BJ (cell line): ENCODE data around the gene SLC45A1. TPM values are rescaled to one million over a fixed set of nuclear protein-coding genes. Genes with fewer than 3 reads are reported as not detected.

Source experiments
- CTCF ChIA-PET: fragments of 350-600 bp; formaldehyde crosslinking; extraction: SDS; loops from one replicate; lab custom pipeline; 2021; ENCODE audit warnings: antibody characterized with exemption, inconsistent platforms; lab: Yijun Ruan, JAX
- POLR2A ChIA-PET: fragments of 300-600 bp; sonication (Branson Sonifier 250); formaldehyde crosslinking; extraction: SDS; loops from one replicate; lab custom pipeline; 2021; ENCODE audit warnings: antibody characterized with exemption; lab: Charles Lee
- DNase-seq: peaks from one replicate; pipeline ENCODE4 v3.0.0-alpha.2; 2011; ENCODE audit warnings: low read depth
- H3K27me3 ChIP-seq: 2 replicates; pipeline ENCODE4 v1.6.0; 2011; ENCODE audit warnings: low read length; ENCODE audit not compliant: control insufficient read depth, insufficient read depth
- H3K36me3 ChIP-seq: 2 replicates; pipeline ENCODE4 v1.5.1; 2011; ENCODE audit warnings: low read length; ENCODE audit not compliant: control insufficient read depth, insufficient read depth
- H3K4me3 ChIP-seq: 2 replicates; pipeline ENCODE4 v1.5.1; 2011; ENCODE audit warnings: low read depth, mild to moderate bottlenecking, control low read depth, low read length
- CTCF ChIP-seq: IDR thresholded peaks from 2 replicates; pipeline ENCODE4 v1.5.1; 2011; ENCODE audit warnings: low read depth, mild to moderate bottlenecking, control low read depth, inconsistent platforms, low read length, moderate library complexity; ENCODE audit not compliant: insufficient read depth
- polyA plus RNA-seq: library from polyadenylated mRNA; depleted of rRNA; stranded (reverse); fragments of >200 nt; gene quantifications from 2 replicates; pipeline ENCODE4 v1.2.3, GENCODE V29; 2011

Gene SLC45A1
- polyA plus RNA-seq, 1 experiment, result 1.4 TPM

DNA sequence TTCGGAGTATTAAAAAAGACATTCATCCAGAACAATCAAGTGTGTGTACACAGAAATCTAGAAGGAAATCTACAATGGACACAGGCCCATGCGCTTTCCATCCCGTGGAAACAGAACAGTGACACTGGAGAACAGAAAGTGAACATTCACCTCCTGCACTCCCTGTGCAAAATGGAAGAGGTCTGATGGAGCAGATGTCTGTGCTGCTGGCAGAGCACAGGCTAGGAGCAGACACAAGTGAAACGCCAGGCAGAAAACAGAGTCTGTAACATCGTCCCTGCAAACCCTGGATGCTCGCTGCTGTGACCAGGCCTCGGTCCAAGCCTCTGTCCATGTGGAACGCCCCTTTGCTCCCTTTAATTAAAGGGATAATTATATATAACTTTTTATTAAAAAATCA is 36.1 kb downstream of the SLC45A1 start:
- ChIA-PET POLR2A (no interaction called here), CTCF (no interaction called here)

GRCh38 chr1:8355439-8356255 is 37.7 kb downstream of the SLC45A1 start:
- DNase-seq, result no peak
- ChIA-PET POLR2A (no interaction called here), CTCF (no interaction called here)
- H3K36me3 ChIP-seq, result peaks cover 48% of the 10 kb centered on the region
- TF ChIP-seq CTCF, result no peak
- no peak overlapping the region for H3K4me3 ChIP-seq
- no peaks in the 10 kb centered on the region for H3K27me3 ChIP-seq

More for the DNA sequence above, 36.1 kb downstream of the SLC45A1 start:
- peaks cover 44% of the 10 kb centered on the region for H3K36me3 ChIP-seq
- no peak overlapping the region for H3K4me3 ChIP-seq
- no peak for TF ChIP-seq CTCF
- DNase-seq, result no peak
- no peaks in the 10 kb centered on the region for H3K27me3 ChIP-seq

DNA sequence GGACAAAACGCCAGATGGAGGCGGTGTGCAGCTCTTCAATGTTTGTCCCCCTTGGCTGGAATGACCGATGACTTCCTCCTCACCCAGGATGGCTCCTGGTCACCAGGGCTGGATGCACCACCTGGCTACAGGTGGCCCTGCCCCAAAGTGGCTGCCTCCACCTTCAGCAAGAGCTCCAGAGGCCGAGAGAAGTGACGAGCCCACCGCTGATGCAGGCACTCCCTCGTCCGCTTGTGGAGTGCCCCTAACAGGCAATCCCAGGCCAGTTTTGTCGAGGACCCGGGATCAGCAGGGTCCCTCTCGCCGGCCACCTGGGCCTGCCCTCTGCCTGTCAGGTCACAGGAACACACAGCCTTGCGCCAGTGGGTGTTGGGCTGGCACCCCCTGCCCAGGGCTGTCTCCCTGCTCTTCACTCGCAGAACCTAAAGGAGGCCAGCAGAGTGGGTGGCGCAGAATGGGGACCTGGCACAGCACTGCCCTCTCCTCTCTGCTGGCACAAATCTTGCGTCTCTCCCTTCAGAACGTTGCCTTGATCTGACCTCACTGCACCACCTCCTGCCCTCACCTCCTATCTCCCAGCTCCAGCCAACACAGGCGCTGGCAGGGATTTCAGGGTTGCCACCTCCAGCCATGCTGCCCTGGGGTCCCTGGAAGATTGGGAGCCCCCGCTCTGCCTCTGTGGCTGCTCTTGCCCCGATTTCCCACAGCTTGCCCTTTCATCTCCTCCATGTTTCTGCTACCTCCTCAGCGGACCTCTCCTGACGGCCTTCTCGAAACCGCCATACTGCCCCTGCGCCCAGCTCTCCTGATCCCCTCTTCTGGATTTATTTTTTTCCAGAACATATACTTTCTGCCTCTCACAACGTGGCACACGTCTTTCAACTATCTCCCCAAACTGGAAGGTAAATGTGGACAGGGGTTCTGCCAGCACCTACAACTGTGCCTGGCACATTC is 38.6 kb downstream of the SLC45A1 start:
- Histone ChIP-seq H3K27me3 (no peaks in the 10 kb centered on the region), H3K36me3 (peaks cover 55% of the 10 kb centered on the region), H3K4me3 (no peak overlapping the region)
- POLR2A ChIA-PET, result no interaction called here
- TF ChIP-seq CTCF, result no peak
- DNase-seq, result no peak
- CTCF ChIA-PET, result interaction anchor here (1.3 to 2.6 kb wide), 2 partner anchors 7 to 370 kb away, joined by 3 to 15 read pairs; no protein-coding TSS in a partner anchor

GRCh38 chr1:8357329-8358101 is 39.6 kb downstream of the SLC45A1 start:
- H3K36me3 ChIP-seq, result peaks cover 61% of the 10 kb centered on the region
- no peak for DNase-seq
- no peak for TF ChIP-seq CTCF
- no peaks in the 10 kb centered on the region for H3K27me3 ChIP-seq
- CTCF ChIA-PET, result interaction anchor here (1.3 to 2.6 kb wide), 3 partner anchors 8 to 369 kb away, joined by 3 to 15 read pairs (median 6); no protein-coding TSS in a partner anchor
- no peak overlapping the region for H3K4me3 ChIP-seq
- POLR2A ChIA-PET, result no interaction called here
